HepG2 (cell line): ENCODE results near the gene WWC2. TPM values are rescaled to one million over a fixed set of nuclear protein-coding genes. Genes with fewer than 3 reads are reported as not detected.
A peak's percentile ranks its signal among the peaks of the same experiment; 100 is the strongest.

Experiments used
- ATAC-seq: fragments of 200-7000 bp; cut with Tn5 transposase; 3 replicates; pipeline ENCODE4 v1.9.1; 2020; ENCODE audit warnings: mild to moderate bottlenecking, moderate library complexity
- BruUV-seq: library from RNA; stranded (reverse); fragments of 400-500 nt; replicated peaks from 2 replicates; lab custom pipeline; 2021; lab: Mats Ljungman, UMichigan
- CTCF ChIA-PET: fragments of 300-600 bp; formaldehyde crosslinking; extraction: SDS; loops from one replicate; lab custom pipeline; 2021; ENCODE audit warnings: low total read pairs, inconsistent platforms, low intra/inter-chr PET ratio; lab: Yijun Ruan, JAX
- POLR2A ChIA-PET: fragments of 350-600 bp; sonication (Branson Sonifier 250); formaldehyde crosslinking; loops from one replicate; lab custom pipeline; 2020; ENCODE audit warnings: antibody characterized with exemption, inconsistent platforms; lab: Yijun Ruan, JAX
- DNase-seq: peaks from one replicate; pipeline ENCODE4 v3.0.0-alpha.2; 2015; ENCODE audit warnings: low spot score
- FAIRE-seq: peaks from 3 replicates; lab custom pipeline; 2011; peaks lifted over from hg19 to GRCh38; lab: Jason Lieb, UNC
- H2AFZ ChIP-seq: one replicate; pipeline ENCODE4 v1.6.1; 2011; ENCODE audit warnings: low read length, inconsistent platforms
- H3K27ac ChIP-seq: fragments of 300-600 bp; 3 replicates; pipeline ENCODE4 v1.8.0; 2011; ENCODE audit warnings: mixed run types, mild to moderate bottlenecking, mixed read lengths, low read length, inconsistent platforms; ENCODE audit not compliant: insufficient read depth; ENCODE audit errors: extremely low read length
- H3K27me3 ChIP-seq, 2 experiments: fragments of 200-600 bp in 1 of 2; 2 replicates in 1 of 2; 3 replicates in 1 of 2; pipeline versions ENCODE4 v1.6.0 to v1.8.0; 2011; ENCODE audit warnings: low read length in 2 of 2, mild to moderate bottlenecking in 2 of 2, moderate library complexity in 2 of 2, inconsistent platforms in 1 of 2; ENCODE audit not compliant: insufficient read depth in 2 of 2, control insufficient read depth in 1 of 2
- H3K36me3 ChIP-seq, 2 experiments: fragments of 200-600 bp in 1 of 2; replicated peaks in 1 of 2; 2 replicates in 1 of 2; 3 replicates in 1 of 2; pipeline versions ENCODE4 v1.5.1 to v1.8.0; 2011; ENCODE audit warnings: low read length in 2 of 2, inconsistent platforms in 1 of 2; ENCODE audit not compliant: insufficient read depth in 2 of 2, control insufficient read depth in 1 of 2
- H3K4me1 ChIP-seq: 2 replicates; pipeline ENCODE4 v1.5.1; 2012; ENCODE audit warnings: low read length, inconsistent platforms; ENCODE audit not compliant: insufficient read depth
- H3K4me2 ChIP-seq: 2 replicates; pipeline ENCODE4 v1.6.0; 2011; ENCODE audit warnings: low read depth, low read length, inconsistent platforms
- H3K4me3 ChIP-seq, 3 experiments: fragments of 200-600 bp in 1 of 3; sonication (generic), shearing (Covaris generic) in 1 of 3; replicated peaks in 1 of 3; 2 replicates each; pipeline ENCODE4 v1.5.1; 2011 to 2016; ENCODE audit warnings: low read length in 3 of 3, inconsistent platforms in 2 of 3, low read depth in 2 of 3, mild to moderate bottlenecking in 2 of 3, control low read depth in 1 of 3, mixed read lengths in 1 of 3; ENCODE audit not compliant: insufficient read depth in 1 of 3
- H3K79me2 ChIP-seq: one replicate; pipeline ENCODE4 v1.6.1; 2011; ENCODE audit warnings: low read length, inconsistent platforms; ENCODE audit not compliant: insufficient read depth
- H3K9ac ChIP-seq: 2 replicates; pipeline ENCODE4 v1.6.0; 2011; ENCODE audit warnings: mild to moderate bottlenecking, low read depth, low read length, inconsistent platforms; ENCODE audit not compliant: insufficient read depth
- H3K9me3 ChIP-seq: 2 replicates; pipeline ENCODE4 v1.5.1; 2012; ENCODE audit warnings: mild to moderate bottlenecking, low read length
- H4K20me1 ChIP-seq: 2 replicates; pipeline ENCODE4 v1.6.0; 2011; ENCODE audit warnings: inconsistent platforms, mild to moderate bottlenecking, low read length, moderate library complexity; ENCODE audit not compliant: insufficient read depth
- AKNA ChIP-seq: sonication (generic); formaldehyde crosslinking; IDR thresholded peaks from 2 replicates; pipeline ENCODE4 v1.4.0; 2020; ENCODE audit warnings: missing genetic modification reagents, borderline replicate concordance
- REST ChIP-seq, 2 experiments: IDR thresholded peaks; 2 replicates each; pipeline ENCODE4 v1.6.1; 2011 to 2012; ENCODE audit warnings: low read length in 2 of 2, borderline replicate concordance in 1 of 2, low read depth in 1 of 2, mild to moderate bottlenecking in 1 of 2, moderate library complexity in 1 of 2
- TCF7 ChIP-seq: sonication (generic); IDR thresholded peaks from 2 replicates; pipeline ENCODE4 v1.6.1; 2016; ENCODE audit warnings: antibody characterized with exemption, low read depth
- ZBTB20 ChIP-seq: sonication (generic); formaldehyde crosslinking; IDR thresholded peaks from 2 replicates; pipeline ENCODE4 v1.8.1; 2023; ENCODE audit warnings: missing genetic modification reagents, low read depth, mild to moderate bottlenecking, borderline replicate concordance
- ZNF296 ChIP-seq: sonication (generic); formaldehyde crosslinking; conservative IDR thresholded peaks from 2 replicates; pipeline ENCODE4 v1.5.0; 2020; ENCODE audit warnings: mild to moderate bottlenecking, missing genetic modification reagents
- ZNF33B ChIP-seq: sonication (generic); formaldehyde crosslinking; IDR thresholded peaks from 2 replicates; pipeline ENCODE4 v1.5.1; 2020; ENCODE audit warnings: mild to moderate bottlenecking, missing genetic modification reagents
- ZNF772 ChIP-seq: sonication (generic); formaldehyde crosslinking; IDR thresholded peaks from 2 replicates; pipeline ENCODE4 v1.5.0; 2020; ENCODE audit warnings: mild to moderate bottlenecking, missing genetic modification reagents
- ZSCAN30 ChIP-seq: sonication (generic); formaldehyde crosslinking; IDR thresholded peaks from 2 replicates; pipeline ENCODE4 v1.5.0; 2020; ENCODE audit warnings: mild to moderate bottlenecking, missing genetic modification reagents
- WGBS: methylation state at CpG from one replicate; pipeline ENCODE4 v1.1.6; 2017; ENCODE audit warnings: low lambda C conversion rate; 5-methylcytosine and 5-hydroxymethylcytosine counted together
- in situ Hi-C: cut with HindIII; loops from 2 replicates; pipeline ENCODE4 v1.10.0; 2017; ENCODE audit warnings: low pct_unique_long_range_greater_than_20kb; ENCODE audit not compliant: extremely low pct_ligation_motif_present
- intact Hi-C: fragments of 100-400 bp; cut with micrococcal nuclease; formaldehyde crosslinking; loops from one replicate; pipeline ENCODE4 v1.10.0; 2022; ENCODE audit not compliant: unreplicated experiment
- polyA plus RNA-seq, 8 experiments: library from polyadenylated mRNA; depleted of rRNA in 3 of 8; stranded (reverse) in 7 of 8; unstranded in 1 of 8; fragments of >200 nt; fragmentation: Illumina TruSeq in 4 of 8; extraction: Trizol in 4 of 8; gene quantifications; 2 replicates each; pipeline versions ENCODE4 v1.2.1 to v1.2.3, GENCODE V29; 2011 to 2016; ENCODE audit warnings: low read depth in 4 of 8, missing spikeins in 1 of 8, mixed read lengths in 1 of 8; ENCODE audit not compliant: insufficient read depth in 1 of 8
- total RNA-seq, 5 experiments: library from RNA; depleted of rRNA; stranded (reverse); fragments of >200 nt; fragmentation: Illumina TruSeq; extraction: Trizol; gene quantifications; 2 replicates each; pipeline ENCODE4 v1.2.3, GENCODE V29; 2016; ENCODE audit warnings: low read depth in 1 of 5

WWC2 gene
- total and polyA plus RNA-seq, 2 of the 13 experiments (the other 11 are each of a cell fraction or from before 2014, with no cell fraction given) = 40.0 to 50.1 TPM

GRCh38 chr4:183129125-183129524 is 30.1 kb downstream of the WWC2 start:
- ATAC-seq = no peak
- in situ Hi-C loops = no loop called here

More at GRCh38 chr4:183129125-183129524, 30.1 kb downstream of the WWC2 start:
- H3K4me2 ChIP-seq = no peak overlapping the region
- no peak overlapping the region for H2AFZ ChIP-seq
- FAIRE-seq (no peak), DNase-seq (no peak)
- BruUV-seq = TSS peak; percentile 19
- H3K4me3 ChIP-seq = no peak overlapping the region
- no peaks in the 10 kb centered on the region for H3K27me3 ChIP-seq
- H3K27ac ChIP-seq = no peak overlapping the region
- peaks cover 62% of the 10 kb centered on the region for H4K20me1 ChIP-seq
- no peak overlapping the region for H3K9ac ChIP-seq
- ChIA-PET POLR2A (no interaction called here), CTCF (no interaction called here)
- intact Hi-C loops = no loop called here
- TF ChIP-seq ZNF33B (CRISPR knock-in tag) (no peak), REST (IDR thresholded peaks at IDR 0.05; ENCODE audit: borderline replicate concordance in 1 of 2, low read depth in 1 of 2, low read length in 2 of 2) (no peak), ZNF296 (no peak), ZNF772 (no peak), AKNA (CRISPR knock-in tag) (no peak), TCF7 (no peak), ZSCAN30 (CRISPR knock-in tag) (no peak), ZBTB20 (no peak)
- H3K9me3 ChIP-seq = no peaks in the 10 kb centered on the region
- H3K79me2 ChIP-seq = peaks cover 93% of the 10 kb centered on the region
- H3K36me3 ChIP-seq = peaks cover 0 to 1% of the 10 kb centered on the region in 2 experiments; a peak in 1 of 5 replicates
- 97% methylated on average over 3 of the region's 3 CpGs for WGBS
- H3K4me1 ChIP-seq = peaks cover 19% of the 10 kb centered on the region
